K562 (cell line): ENCODE measurements around the gene TXNRD2. TPM values are rescaled to one million over a fixed set of nuclear protein-coding genes. Genes with fewer than 3 reads are reported as not detected.
A peak's percentile ranks its signal among the peaks of the same experiment; 100 is the strongest.

Experiments
- ATAC-seq: fragments of 200-7000 bp; cut with Tn5 transposase; 3 replicates; pipeline ENCODE4 v1.9.1; 2020; ENCODE audit warnings: moderate library complexity
- BruUV-seq: library from RNA; stranded (reverse); fragments of 400-500 nt; replicated peaks from 2 replicates; lab custom pipeline; 2021; lab: Mats Ljungman, UMichigan
- CTCF ChIA-PET: fragments of 300-600 bp; formaldehyde crosslinking; extraction: SDS; loops from one replicate; lab custom pipeline; 2021; ENCODE audit warnings: low intra/inter-chr PET ratio; lab: Yijun Ruan, JAX
- POLR2A ChIA-PET: fragments of 300-600, 350-650 bp; sonication (Branson Sonifier 250); formaldehyde crosslinking; extraction: SDS; loops from one replicate; lab custom pipeline; 2021; ENCODE audit warnings: antibody characterized with exemption, inconsistent platforms; lab: Yijun Ruan, JAX
- DNase-seq, 4 experiments: peaks; one replicate each; pipeline versions ENCODE4 v3.0.0 to v3.0.0-alpha.2; 2011 to 2018; ENCODE audit warnings: low spot score in 3 of 4, mixed read lengths in 3 of 4; ENCODE audit errors: extremely low read depth in 1 of 4
- FAIRE-seq: peaks from 2 replicates; lab custom pipeline; 2011; peaks lifted over from hg19 to GRCh38; lab: Jason Lieb, UNC
- H2AFZ ChIP-seq: 2 replicates; pipeline ENCODE4 v1.6.0; 2011; ENCODE audit warnings: low read depth, low read length, control low read depth, inconsistent platforms
- H3K27ac ChIP-seq: fragments of 200-600 bp; 3 replicates; pipeline ENCODE4 v1.8.0; 2011; ENCODE audit warnings: low read depth, mild to moderate bottlenecking, control low read depth, inconsistent platforms, low read length, moderate library complexity, mixed read lengths; ENCODE audit errors: extremely low read depth
- H3K27me3 ChIP-seq, 2 experiments: fragments of 300-600 bp in 1 of 2; 2 replicates in 1 of 2; 3 replicates in 1 of 2; pipeline versions ENCODE4 v1.6.0 to v1.8.0; 2011; ENCODE audit warnings: inconsistent platforms in 2 of 2, low read length in 2 of 2, mild to moderate bottlenecking in 1 of 2, mixed read lengths in 1 of 2, moderate library complexity in 1 of 2; ENCODE audit not compliant: control insufficient read depth in 2 of 2, insufficient read depth in 2 of 2
- H3K36me3 ChIP-seq: fragments of 300-600 bp; 3 replicates; pipeline ENCODE4 v1.8.0; 2011; ENCODE audit warnings: mild to moderate bottlenecking, low read length, inconsistent platforms; ENCODE audit not compliant: control insufficient read depth, insufficient read depth
- H3K4me1 ChIP-seq, 2 experiments: fragments of 200-600 bp in 1 of 2; replicated peaks in 1 of 2; 2 replicates in 1 of 2; 3 replicates in 1 of 2; pipeline versions ENCODE4 v1.5.1 to v1.8.0; 2011; ENCODE audit warnings: inconsistent platforms in 2 of 2, low read length in 2 of 2, mild to moderate bottlenecking in 1 of 2, mixed read lengths in 1 of 2, moderate library complexity in 1 of 2; ENCODE audit not compliant: control insufficient read depth in 2 of 2, insufficient read depth in 2 of 2
- H3K4me2 ChIP-seq: 2 replicates; pipeline ENCODE4 v1.6.1; 2011; ENCODE audit warnings: low read length, control low read depth, inconsistent platforms, mixed read lengths; ENCODE audit not compliant: insufficient read depth
- H3K4me3 ChIP-seq: fragments of 200-600 bp; sonication (generic), shearing (Covaris generic); 2 replicates; pipeline ENCODE4 v1.5.1; 2016; ENCODE audit warnings: control low read depth, inconsistent platforms
- H3K79me2 ChIP-seq: fragments of 200-600 bp; 3 replicates; pipeline ENCODE4 v1.8.0; 2011; ENCODE audit warnings: low read length, inconsistent platforms; ENCODE audit not compliant: control insufficient read depth, insufficient read depth
- H3K9ac ChIP-seq, 2 experiments: 2 replicates each; pipeline versions ENCODE4 v1.6.0 to v1.6.1; 2011; ENCODE audit warnings: low read depth in 2 of 2, low read length in 2 of 2, control low read depth in 1 of 2, inconsistent platforms in 1 of 2, mild to moderate bottlenecking in 1 of 2, mixed read lengths in 1 of 2; ENCODE audit not compliant: insufficient read depth in 1 of 2
- H3K9me1 ChIP-seq: one replicate; pipeline ENCODE4 v1.6.0; 2011; ENCODE audit warnings: inconsistent platforms, mild to moderate bottlenecking, low read length, moderate library complexity; ENCODE audit not compliant: control insufficient read depth, insufficient read depth
- H3K9me3 ChIP-seq: replicated peaks from 2 replicates; pipeline ENCODE4 v1.5.1; 2011; ENCODE audit warnings: low read depth, low read length, inconsistent platforms; ENCODE audit not compliant: control insufficient read depth, insufficient read depth
- H4K20me1 ChIP-seq: replicated peaks from 2 replicates; pipeline ENCODE4 v1.6.1; 2011; ENCODE audit warnings: low read length, inconsistent platforms, mixed read lengths; ENCODE audit not compliant: control insufficient read depth, insufficient read depth
- NR2F6 ChIP-seq: fragments of 450-650 bp; formaldehyde crosslinking; IDR thresholded peaks from 2 replicates; pipeline ENCODE4 v1.4.0; 2020; ENCODE audit warnings: mild to moderate bottlenecking
- POLR2B ChIP-seq: fragments of 450-650 bp; IDR thresholded peaks from 2 replicates; pipeline ENCODE4 v1.6.1; 2018; ENCODE audit warnings: low read depth; ENCODE audit not compliant: partially characterized antibody
- POLR2G ChIP-seq: fragments of 200-400 bp; formaldehyde crosslinking; IDR thresholded peaks from 2 replicates; pipeline ENCODE4 v1.6.1; 2017; ENCODE audit warnings: low read depth, mild to moderate bottlenecking, antibody characterized with exemption, low read length, moderate library complexity
- RBFOX2 ChIP-seq: fragments of 200-400 bp; formaldehyde crosslinking; IDR thresholded peaks from 2 replicates; pipeline ENCODE4 v1.6.1; 2017; ENCODE audit warnings: low read depth, mild to moderate bottlenecking, low read length, moderate library complexity
- ZNF3 ChIP-seq: fragments of 250-450 bp; sonication (Bioruptor Pico); IDR thresholded peaks from 2 replicates; pipeline ENCODE4 v1.5.0; 2021; ENCODE audit warnings: mild to moderate bottlenecking, moderate library complexity
- WGBS: fragments of 100-300 bp; shearing (Covaris generic); methylation state at CpG from one replicate; pipeline ENCODE4 v1.1.6; 2016; ENCODE audit warnings: low coverage, mixed read lengths; ENCODE audit not compliant: insufficient coverage; ENCODE audit errors: missing lambda C conversion rate; 5-methylcytosine and 5-hydroxymethylcytosine counted together
- in situ Hi-C: fragments of 300-500 bp; cut with MboI; formaldehyde crosslinking; loops from 4 replicates; pipeline ENCODE4 v1.15.0; 2018; ENCODE audit warnings: inconsistent platforms, mixed read lengths
- intact Hi-C: fragments of 100-400 bp; cut with micrococcal nuclease; formaldehyde crosslinking; loops from 2 replicates; pipeline ENCODE4 v1.14.2; 2022
- polyA plus RNA-seq, 8 experiments: library from polyadenylated mRNA; depleted of rRNA in 4 of 8; stranded (reverse) in 5 of 8; unstranded in 3 of 8; fragments of >200 nt; fragmentation: Nextera tagmentation in 2 of 8; fragmentation: Illumina TruSeq in 1 of 8; extraction: Ambion mirVana in 2 of 8; extraction: Trizol in 1 of 8; gene quantifications; 2 replicates each; pipeline versions ENCODE4 v1.2.1 to v1.2.3, GENCODE V29; 2011 to 2014; ENCODE audit warnings: inconsistent platforms in 1 of 8, missing spikeins in 1 of 8
- total RNA-seq, 7 experiments: library from RNA; depleted of rRNA in 6 of 7; stranded (reverse); fragments of >200 nt in 6 of 7; fragmentation: Illumina TruSeq in 2 of 7; extraction: Trizol in 2 of 7; gene quantifications; 2 replicates each; pipeline versions ENCODE4 v1.2.1 to v1.2.3, GENCODE V29; 2011 to 2021; ENCODE audit warnings: low replicate concordance in 1 of 7
- TF ChIP-seq, protein P1 (sequence below): fragments of 250-450 bp; sonication (Bioruptor Pico); IDR thresholded peaks from 2 replicates; pipeline ENCODE4 v1.8.0; 2021; ENCODE audit warnings: borderline replicate concordance, mild to moderate bottlenecking, moderate library complexity; ENCODE audit not compliant: poor library complexity, severe bottlenecking
- TF ChIP-seq, protein P2 (sequence below): fragments of 200-600 bp; sonication (generic); IDR thresholded peaks from one replicate; pipeline ENCODE4 v1.6.1; 2012; ENCODE audit warnings: mild to moderate bottlenecking, low read depth, low read length, inconsistent platforms
- TF ChIP-seq, protein P3 (sequence below), 2 experiments: fragments of 250-450 bp in 1 of 2; fragments of 450-650 bp in 1 of 2; sonication (Bioruptor Pico) in 1 of 2; IDR thresholded peaks; 2 replicates each; pipeline versions ENCODE4 v1.6.1 to v1.8.0; 2016 to 2021; ENCODE audit warnings: mild to moderate bottlenecking in 2 of 2, moderate library complexity in 2 of 2, missing compliant biosample characterization in 1 of 2, missing genetic modification characterization in 1 of 2

Gene TXNRD2
- total and polyA plus RNA-seq, 9 of the 15 experiments (the other 6 are each of a cell fraction or from before 2014, with no cell fraction given) = 3.3 to 80.2 (median 49.4) TPM

- ChIA-PET POLR2A (interaction anchor here (0.5 to 13.7 kb wide), 11 partner anchors 10 to 159 kb away, joined by 3 to 115 read pairs (median 5); partner anchors contain the start of genes RANBP1 and TRMT2A), CTCF (interaction anchor here (1.1 to 4.2 kb wide), 3 partner anchors 44 to 160 kb away, joined by 3 to 109 read pairs (median 6); no protein-coding TSS in a partner anchor)
- BruUV-seq = TSS peak; percentile 39
- peak; percentile 33 for TF ChIP-seq POLR2B
- TF ChIP-seq NR2F6 (CRISPR knock-in tag) = 0 out of 2 replicates have a peak, but pooled peaks have one; percentile 5
- TF ChIP-seq, protein P1, sequence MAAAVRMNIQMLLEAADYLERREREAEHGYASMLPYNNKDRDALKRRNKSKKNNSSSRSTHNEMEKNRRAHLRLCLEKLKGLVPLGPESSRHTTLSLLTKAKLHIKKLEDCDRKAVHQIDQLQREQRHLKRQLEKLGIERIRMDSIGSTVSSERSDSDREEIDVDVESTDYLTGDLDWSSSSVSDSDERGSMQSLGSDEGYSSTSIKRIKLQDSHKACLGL = peak; percentile 26
- TF ChIP-seq RBFOX2 = peak; percentile 2; the same call in 1 of the 2 replicates
- TF ChIP-seq, protein P2, sequence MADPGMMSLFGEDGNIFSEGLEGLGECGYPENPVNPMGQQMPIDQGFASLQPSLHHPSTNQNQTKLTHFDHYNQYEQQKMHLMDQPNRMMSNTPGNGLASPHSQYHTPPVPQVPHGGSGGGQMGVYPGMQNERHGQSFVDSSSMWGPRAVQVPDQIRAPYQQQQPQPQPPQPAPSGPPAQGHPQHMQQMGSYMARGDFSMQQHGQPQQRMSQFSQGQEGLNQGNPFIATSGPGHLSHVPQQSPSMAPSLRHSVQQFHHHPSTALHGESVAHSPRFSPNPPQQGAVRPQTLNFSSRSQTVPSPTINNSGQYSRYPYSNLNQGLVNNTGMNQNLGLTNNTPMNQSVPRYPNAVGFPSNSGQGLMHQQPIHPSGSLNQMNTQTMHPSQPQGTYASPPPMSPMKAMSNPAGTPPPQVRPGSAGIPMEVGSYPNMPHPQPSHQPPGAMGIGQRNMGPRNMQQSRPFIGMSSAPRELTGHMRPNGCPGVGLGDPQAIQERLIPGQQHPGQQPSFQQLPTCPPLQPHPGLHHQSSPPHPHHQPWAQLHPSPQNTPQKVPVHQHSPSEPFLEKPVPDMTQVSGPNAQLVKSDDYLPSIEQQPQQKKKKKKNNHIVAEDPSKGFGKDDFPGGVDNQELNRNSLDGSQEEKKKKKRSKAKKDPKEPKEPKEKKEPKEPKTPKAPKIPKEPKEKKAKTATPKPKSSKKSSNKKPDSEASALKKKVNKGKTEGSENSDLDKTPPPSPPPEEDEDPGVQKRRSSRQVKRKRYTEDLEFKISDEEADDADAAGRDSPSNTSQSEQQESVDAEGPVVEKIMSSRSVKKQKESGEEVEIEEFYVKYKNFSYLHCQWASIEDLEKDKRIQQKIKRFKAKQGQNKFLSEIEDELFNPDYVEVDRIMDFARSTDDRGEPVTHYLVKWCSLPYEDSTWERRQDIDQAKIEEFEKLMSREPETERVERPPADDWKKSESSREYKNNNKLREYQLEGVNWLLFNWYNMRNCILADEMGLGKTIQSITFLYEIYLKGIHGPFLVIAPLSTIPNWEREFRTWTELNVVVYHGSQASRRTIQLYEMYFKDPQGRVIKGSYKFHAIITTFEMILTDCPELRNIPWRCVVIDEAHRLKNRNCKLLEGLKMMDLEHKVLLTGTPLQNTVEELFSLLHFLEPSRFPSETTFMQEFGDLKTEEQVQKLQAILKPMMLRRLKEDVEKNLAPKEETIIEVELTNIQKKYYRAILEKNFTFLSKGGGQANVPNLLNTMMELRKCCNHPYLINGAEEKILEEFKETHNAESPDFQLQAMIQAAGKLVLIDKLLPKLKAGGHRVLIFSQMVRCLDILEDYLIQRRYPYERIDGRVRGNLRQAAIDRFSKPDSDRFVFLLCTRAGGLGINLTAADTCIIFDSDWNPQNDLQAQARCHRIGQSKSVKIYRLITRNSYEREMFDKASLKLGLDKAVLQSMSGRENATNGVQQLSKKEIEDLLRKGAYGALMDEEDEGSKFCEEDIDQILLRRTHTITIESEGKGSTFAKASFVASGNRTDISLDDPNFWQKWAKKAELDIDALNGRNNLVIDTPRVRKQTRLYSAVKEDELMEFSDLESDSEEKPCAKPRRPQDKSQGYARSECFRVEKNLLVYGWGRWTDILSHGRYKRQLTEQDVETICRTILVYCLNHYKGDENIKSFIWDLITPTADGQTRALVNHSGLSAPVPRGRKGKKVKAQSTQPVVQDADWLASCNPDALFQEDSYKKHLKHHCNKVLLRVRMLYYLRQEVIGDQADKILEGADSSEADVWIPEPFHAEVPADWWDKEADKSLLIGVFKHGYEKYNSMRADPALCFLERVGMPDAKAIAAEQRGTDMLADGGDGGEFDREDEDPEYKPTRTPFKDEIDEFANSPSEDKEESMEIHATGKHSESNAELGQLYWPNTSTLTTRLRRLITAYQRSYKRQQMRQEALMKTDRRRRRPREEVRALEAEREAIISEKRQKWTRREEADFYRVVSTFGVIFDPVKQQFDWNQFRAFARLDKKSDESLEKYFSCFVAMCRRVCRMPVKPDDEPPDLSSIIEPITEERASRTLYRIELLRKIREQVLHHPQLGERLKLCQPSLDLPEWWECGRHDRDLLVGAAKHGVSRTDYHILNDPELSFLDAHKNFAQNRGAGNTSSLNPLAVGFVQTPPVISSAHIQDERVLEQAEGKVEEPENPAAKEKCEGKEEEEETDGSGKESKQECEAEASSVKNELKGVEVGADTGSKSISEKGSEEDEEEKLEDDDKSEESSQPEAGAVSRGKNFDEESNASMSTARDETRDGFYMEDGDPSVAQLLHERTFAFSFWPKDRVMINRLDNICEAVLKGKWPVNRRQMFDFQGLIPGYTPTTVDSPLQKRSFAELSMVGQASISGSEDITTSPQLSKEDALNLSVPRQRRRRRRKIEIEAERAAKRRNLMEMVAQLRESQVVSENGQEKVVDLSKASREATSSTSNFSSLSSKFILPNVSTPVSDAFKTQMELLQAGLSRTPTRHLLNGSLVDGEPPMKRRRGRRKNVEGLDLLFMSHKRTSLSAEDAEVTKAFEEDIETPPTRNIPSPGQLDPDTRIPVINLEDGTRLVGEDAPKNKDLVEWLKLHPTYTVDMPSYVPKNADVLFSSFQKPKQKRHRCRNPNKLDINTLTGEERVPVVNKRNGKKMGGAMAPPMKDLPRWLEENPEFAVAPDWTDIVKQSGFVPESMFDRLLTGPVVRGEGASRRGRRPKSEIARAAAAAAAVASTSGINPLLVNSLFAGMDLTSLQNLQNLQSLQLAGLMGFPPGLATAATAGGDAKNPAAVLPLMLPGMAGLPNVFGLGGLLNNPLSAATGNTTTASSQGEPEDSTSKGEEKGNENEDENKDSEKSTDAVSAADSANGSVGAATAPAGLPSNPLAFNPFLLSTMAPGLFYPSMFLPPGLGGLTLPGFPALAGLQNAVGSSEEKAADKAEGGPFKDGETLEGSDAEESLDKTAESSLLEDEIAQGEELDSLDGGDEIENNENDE = peak; percentile 21
- peak; percentile 75 for TF ChIP-seq POLR2G
- no peak for TF ChIP-seq ZNF3 (CRISPR knock-in tag)
- TF ChIP-seq, protein P3, sequence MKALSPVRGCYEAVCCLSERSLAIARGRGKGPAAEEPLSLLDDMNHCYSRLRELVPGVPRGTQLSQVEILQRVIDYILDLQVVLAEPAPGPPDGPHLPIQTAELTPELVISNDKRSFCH (CRISPR knock-in tag; IDR thresholded peaks at IDR 0.05) = no peak
- TF ChIP-seq, protein P3 (tag; IDR thresholded peaks at IDR 0.05) = 0 out of 2 replicates have a peak, but pooled peaks have one; percentile 18
Observed at GRCh38 chr22:19968450-19968891, 26.9 kb upstream of the TXNRD2 start.

More at GRCh38 chr22:19968450-19968891, 26.9 kb upstream of the TXNRD2 start:
- Histone ChIP-seq H3K9me1 (peaks cover 3% of the 10 kb centered on the region), H3K4me1 (peaks cover 4 to 68% of the 10 kb centered on the region in 2 experiments; a peak in 4 of 5 replicates), H4K20me1 (peaks cover 38% of the 10 kb centered on the region; the same call in 1 of the 2 replicates), H2AFZ (no peak overlapping the region), H3K4me3 (no peak overlapping the region), H3K9me3 (no peaks in the 10 kb centered on the region), H3K36me3 (peaks cover 85% of the 10 kb centered on the region; the same call in 2 of the 3 replicates), H3K27ac (no peak overlapping the region), H3K79me2 (no peaks in the 10 kb centered on the region), H3K27me3 (no peaks in the 10 kb centered on the region), H3K9ac (peak overlapping the region in 1 of 2 experiments; percentile 31; a peak in 1 of 4 replicates), H3K4me2 (no peak overlapping the region)
- WGBS = 78% methylated on average over 18 of the region's 18 CpGs
- intact Hi-C loops = no loop called here
- in situ Hi-C loops = no loop called here
- ATAC-seq (no peak), FAIRE-seq (no peak), DNase-seq (no peak)
